Panc1 (cell line): ENCODE results near the gene CFAP251. TPM values are rescaled to one million over a fixed set of nuclear protein-coding genes. Genes with fewer than 3 reads are reported as not detected.

ENCODE experiments used
- ATAC-seq: fragments of 200-7000 bp; cut with Tn5 transposase; 2 replicates; pipeline ENCODE4 v1.9.1; 2020; ENCODE audit warnings: mild to moderate bottlenecking, moderate library complexity
- BruUV-seq: library from RNA; stranded (reverse); fragments of 400-500 nt; replicated peaks from 2 replicates; lab custom pipeline; 2021; lab: Mats Ljungman, UMichigan
- CTCF ChIA-PET: fragments of 300-600 bp; sonication (Branson Sonifier 250); formaldehyde crosslinking; loops from one replicate; lab custom pipeline; 2022; ENCODE audit warnings: antibody characterized with exemption; lab: Charles Lee
- POLR2A ChIA-PET: fragments of 300-600 bp; sonication (Branson Sonifier 250); formaldehyde crosslinking; loops from one replicate; lab custom pipeline; 2022; ENCODE audit warnings: antibody characterized with exemption; lab: Charles Lee
- DNase-seq: peaks from one replicate; pipeline ENCODE4 v3.0.0-alpha.2; 2010; ENCODE audit warnings: low read depth, low spot score
- H3K27ac ChIP-seq: 2 replicates; pipeline ENCODE4 v1.5.1; 2011; ENCODE audit warnings: mild to moderate bottlenecking, low read length, inconsistent platforms
- H3K27me3 ChIP-seq: fragments of 200-500 bp; sonication (Bioruptor generic); 2 replicates; pipeline ENCODE4 v1.6.0; 2014; ENCODE audit warnings: low read length, inconsistent platforms; ENCODE audit not compliant: control insufficient read depth, insufficient read depth
- H3K36me3 ChIP-seq: fragments of 200-500 bp; sonication (Bioruptor generic); 2 replicates; pipeline ENCODE4 v1.5.1; 2014; ENCODE audit warnings: inconsistent platforms, mild to moderate bottlenecking, low read length, moderate library complexity; ENCODE audit not compliant: control insufficient read depth, insufficient read depth
- H3K4me1 ChIP-seq: 2 replicates; pipeline ENCODE4 v1.5.1; 2011; ENCODE audit warnings: inconsistent platforms, mild to moderate bottlenecking, low read length, moderate library complexity; ENCODE audit not compliant: control insufficient read depth, insufficient read depth
- H3K4me3 ChIP-seq, 2 experiments: 2 replicates each; pipeline ENCODE4 v1.5.1; 2011 to 2012; ENCODE audit warnings: low read depth in 2 of 2, low read length in 2 of 2, mild to moderate bottlenecking in 2 of 2, inconsistent platforms in 1 of 2, moderate library complexity in 1 of 2
- H3K9me3 ChIP-seq: fragments of 200-500 bp; sonication (Bioruptor generic); 2 replicates; pipeline ENCODE4 v1.5.1; 2014; ENCODE audit warnings: low read depth, mild to moderate bottlenecking, inconsistent platforms, low read length, moderate library complexity; ENCODE audit not compliant: control insufficient read depth, insufficient read depth
- CTCF ChIP-seq: fragments of 450-650 bp; IDR thresholded peaks from 2 replicates; pipeline ENCODE4 v1.5.1; 2017; ENCODE audit warnings: mild to moderate bottlenecking
- POLR2AphosphoS5 ChIP-seq: IDR thresholded peaks from 2 replicates; pipeline ENCODE4 v1.6.1; 2012; ENCODE audit warnings: mild to moderate bottlenecking, low read depth, low read length, moderate library complexity
- REST ChIP-seq, 2 experiments: IDR thresholded peaks; 2 replicates each; pipeline ENCODE4 v1.6.1; 2011 to 2012; ENCODE audit warnings: low read depth in 2 of 2, control low read depth in 1 of 2, low read length in 1 of 2, mild to moderate bottlenecking in 1 of 2, moderate library complexity in 1 of 2; ENCODE audit not compliant: insufficient read depth in 1 of 2
- SIN3A ChIP-seq: IDR thresholded peaks from 2 replicates; pipeline ENCODE4 v1.6.1; 2012; ENCODE audit warnings: low read depth, mild to moderate bottlenecking, low read length, moderate library complexity, borderline replicate concordance; ENCODE audit not compliant: insufficient read depth
- TCF7L2 ChIP-seq: IDR thresholded peaks from 2 replicates; pipeline ENCODE4 v1.6.1; 2011; ENCODE audit warnings: mild to moderate bottlenecking, low read depth, low read length, inconsistent platforms
- in situ Hi-C: cut with HindIII; loops from 2 replicates; pipeline ENCODE4 v1.10.0; 2016; ENCODE audit warnings: low sequenced_read_pairs, low pct_unique_long_range_greater_than_20kb
- intact Hi-C: fragments of 100-400 bp; cut with micrococcal nuclease; formaldehyde crosslinking; loops from one replicate; pipeline ENCODE4 v1.10.0; 2022; ENCODE audit not compliant: unreplicated experiment
- total RNA-seq: library from RNA; stranded (reverse); gene quantifications from one replicate; pipeline ENCODE4 v1.2.1, GENCODE V29; 2021; ENCODE audit not compliant: unreplicated experiment

CFAP251 gene
- total RNA-seq, 1 experiment from 2014 or later: 4.2 TPM

GRCh38 chr12:121932914-121933521, 14.6 kb downstream of the CFAP251 start:
- no peaks in the 10 kb centered on the region for H3K9me3 ChIP-seq
- CTCF ChIA-PET: no interaction called here
- ATAC-seq (no peak), DNase-seq (no peak)
- TF ChIP-seq CTCF (no peak), POLR2AphosphoS5 (no peak), REST (IDR thresholded peaks at IDR 0.05; ENCODE audit: insufficient read depth in 1 of 2, low read depth in 2 of 2, low read length in 1 of 2) (no peak), TCF7L2 (no peak), SIN3A (no peak)
- in situ Hi-C loops: no loop called here
- H3K4me3 ChIP-seq: no peak overlapping the region
- BruUV-seq: no TSS peak
- POLR2A ChIA-PET: interaction anchor here (0.5 to 0.6 kb wide), 2 partner anchors 31 to 214 kb away, joined by 3 to 6 read pairs; no protein-coding TSS in a partner anchor
- no peaks in the 10 kb centered on the region for H3K36me3 ChIP-seq
- no peaks in the 10 kb centered on the region for H3K27me3 ChIP-seq
- no peaks in the 10 kb centered on the region for H3K4me1 ChIP-seq
- H3K27ac ChIP-seq: no peak overlapping the region
- intact Hi-C loops: no loop called here

- Histone ChIP-seq H3K9me3 (no peaks in the 10 kb centered on the region), H3K4me1 (no peaks in the 10 kb centered on the region), H3K36me3 (no peaks in the 10 kb centered on the region), H3K4me3 (no peak overlapping the region), H3K27me3 (no peaks in the 10 kb centered on the region), H3K27ac (no peak overlapping the region)
- TF ChIP-seq TCF7L2 (no peak), REST (IDR thresholded peaks at IDR 0.05; ENCODE audit: insufficient read depth in 1 of 2, low read depth in 2 of 2, low read length in 1 of 2) (no peak), CTCF (no peak), POLR2AphosphoS5 (no peak), SIN3A (no peak)
- ChIA-PET POLR2A (interaction anchor here (0.5 to 0.6 kb wide), 3 partner anchors 31 to 213 kb away, joined by 3 to 6 read pairs (median 4); no protein-coding TSS in a partner anchor), CTCF (no interaction called here)
- in situ Hi-C loops (no loop called here), intact Hi-C loops (no loop called here)
- ATAC-seq: no peak
- BruUV-seq: no TSS peak
- no peak for DNase-seq
These were observed 15.3 kb downstream of the CFAP251 start for GRCh38 chr12:121933522-121934308.
